K562 (cell line): ENCODE data around the gene ADAM19. TPM values are rescaled to one million over a fixed set of nuclear protein-coding genes. Genes with fewer than 3 reads are reported as not detected.

ENCODE experiments used
- ATAC-seq: fragments of 200-7000 bp; cut with Tn5 transposase; 3 replicates; pipeline ENCODE4 v1.9.1; 2020; ENCODE audit warnings: moderate library complexity
- BruUV-seq: library from RNA; stranded (reverse); fragments of 400-500 nt; replicated peaks from 2 replicates; lab custom pipeline; 2021; lab: Mats Ljungman, UMichigan
- CTCF ChIA-PET: fragments of 300-600 bp; formaldehyde crosslinking; extraction: SDS; loops from one replicate; lab custom pipeline; 2021; ENCODE audit warnings: low intra/inter-chr PET ratio; lab: Yijun Ruan, JAX
- POLR2A ChIA-PET: fragments of 300-600, 350-650 bp; sonication (Branson Sonifier 250); formaldehyde crosslinking; extraction: SDS; loops from one replicate; lab custom pipeline; 2021; ENCODE audit warnings: antibody characterized with exemption, inconsistent platforms; lab: Yijun Ruan, JAX
- DNase-seq, 4 experiments: peaks; one replicate each; pipeline versions ENCODE4 v3.0.0 to v3.0.0-alpha.2; 2011 to 2018; ENCODE audit warnings: low spot score in 3 of 4, mixed read lengths in 3 of 4; ENCODE audit errors: extremely low read depth in 1 of 4
- FAIRE-seq: peaks from 2 replicates; lab custom pipeline; 2011; peaks lifted over from hg19 to GRCh38; lab: Jason Lieb, UNC
- H2AFZ ChIP-seq: 2 replicates; pipeline ENCODE4 v1.6.0; 2011; ENCODE audit warnings: low read depth, low read length, control low read depth, inconsistent platforms
- H3K27ac ChIP-seq: fragments of 200-600 bp; 3 replicates; pipeline ENCODE4 v1.8.0; 2011; ENCODE audit warnings: low read depth, mild to moderate bottlenecking, control low read depth, inconsistent platforms, low read length, moderate library complexity, mixed read lengths; ENCODE audit errors: extremely low read depth
- H3K27me3 ChIP-seq, 2 experiments: fragments of 300-600 bp in 1 of 2; 2 replicates in 1 of 2; 3 replicates in 1 of 2; pipeline versions ENCODE4 v1.6.0 to v1.8.0; 2011; ENCODE audit warnings: inconsistent platforms in 2 of 2, low read length in 2 of 2, mild to moderate bottlenecking in 1 of 2, mixed read lengths in 1 of 2, moderate library complexity in 1 of 2; ENCODE audit not compliant: control insufficient read depth in 2 of 2, insufficient read depth in 2 of 2
- H3K36me3 ChIP-seq: fragments of 300-600 bp; 3 replicates; pipeline ENCODE4 v1.8.0; 2011; ENCODE audit warnings: mild to moderate bottlenecking, low read length, inconsistent platforms; ENCODE audit not compliant: control insufficient read depth, insufficient read depth
- H3K4me1 ChIP-seq, 2 experiments: fragments of 200-600 bp in 1 of 2; replicated peaks in 1 of 2; 2 replicates in 1 of 2; 3 replicates in 1 of 2; pipeline versions ENCODE4 v1.5.1 to v1.8.0; 2011; ENCODE audit warnings: inconsistent platforms in 2 of 2, low read length in 2 of 2, mild to moderate bottlenecking in 1 of 2, mixed read lengths in 1 of 2, moderate library complexity in 1 of 2; ENCODE audit not compliant: control insufficient read depth in 2 of 2, insufficient read depth in 2 of 2
- H3K4me2 ChIP-seq: 2 replicates; pipeline ENCODE4 v1.6.1; 2011; ENCODE audit warnings: low read length, control low read depth, inconsistent platforms, mixed read lengths; ENCODE audit not compliant: insufficient read depth
- H3K4me3 ChIP-seq: fragments of 200-600 bp; sonication (generic), shearing (Covaris generic); 2 replicates; pipeline ENCODE4 v1.5.1; 2016; ENCODE audit warnings: control low read depth, inconsistent platforms
- H3K79me2 ChIP-seq: fragments of 200-600 bp; 3 replicates; pipeline ENCODE4 v1.8.0; 2011; ENCODE audit warnings: low read length, inconsistent platforms; ENCODE audit not compliant: control insufficient read depth, insufficient read depth
- H3K9ac ChIP-seq, 2 experiments: 2 replicates each; pipeline versions ENCODE4 v1.6.0 to v1.6.1; 2011; ENCODE audit warnings: low read depth in 2 of 2, low read length in 2 of 2, control low read depth in 1 of 2, inconsistent platforms in 1 of 2, mild to moderate bottlenecking in 1 of 2, mixed read lengths in 1 of 2; ENCODE audit not compliant: insufficient read depth in 1 of 2
- H3K9me1 ChIP-seq: one replicate; pipeline ENCODE4 v1.6.0; 2011; ENCODE audit warnings: inconsistent platforms, mild to moderate bottlenecking, low read length, moderate library complexity; ENCODE audit not compliant: control insufficient read depth, insufficient read depth
- H3K9me3 ChIP-seq: replicated peaks from 2 replicates; pipeline ENCODE4 v1.5.1; 2011; ENCODE audit warnings: low read depth, low read length, inconsistent platforms; ENCODE audit not compliant: control insufficient read depth, insufficient read depth
- H4K20me1 ChIP-seq: replicated peaks from 2 replicates; pipeline ENCODE4 v1.6.1; 2011; ENCODE audit warnings: low read length, inconsistent platforms, mixed read lengths; ENCODE audit not compliant: control insufficient read depth, insufficient read depth
- RBM25 ChIP-seq: fragments of 200-400 bp; formaldehyde crosslinking; IDR thresholded peaks from 2 replicates; pipeline ENCODE4 v1.6.1; 2018; ENCODE audit warnings: low read length, low read depth, moderate library complexity; ENCODE audit not compliant: severe bottlenecking
- ZFP36 ChIP-seq: fragments of 150-350 bp; IDR thresholded peaks from 2 replicates; pipeline ENCODE4 v1.6.1; 2018; ENCODE audit warnings: low read length, low read depth; ENCODE audit not compliant: partially characterized antibody
- WGBS: fragments of 100-300 bp; shearing (Covaris generic); methylation state at CpG from one replicate; pipeline ENCODE4 v1.1.6; 2016; ENCODE audit warnings: low coverage, mixed read lengths; ENCODE audit not compliant: insufficient coverage; ENCODE audit errors: missing lambda C conversion rate; 5-methylcytosine and 5-hydroxymethylcytosine counted together
- in situ Hi-C: fragments of 300-500 bp; cut with MboI; formaldehyde crosslinking; loops from 4 replicates; pipeline ENCODE4 v1.15.0; 2018; ENCODE audit warnings: inconsistent platforms, mixed read lengths
- intact Hi-C: fragments of 100-400 bp; cut with micrococcal nuclease; formaldehyde crosslinking; loops from 2 replicates; pipeline ENCODE4 v1.14.2; 2022
- polyA plus RNA-seq, 8 experiments: library from polyadenylated mRNA; depleted of rRNA in 4 of 8; stranded (reverse) in 5 of 8; unstranded in 3 of 8; fragments of >200 nt; fragmentation: Nextera tagmentation in 2 of 8; fragmentation: Illumina TruSeq in 1 of 8; extraction: Ambion mirVana in 2 of 8; extraction: Trizol in 1 of 8; gene quantifications; 2 replicates each; pipeline versions ENCODE4 v1.2.1 to v1.2.3, GENCODE V29; 2011 to 2014; ENCODE audit warnings: inconsistent platforms in 1 of 8, missing spikeins in 1 of 8
- total RNA-seq, 7 experiments: library from RNA; depleted of rRNA in 6 of 7; stranded (reverse); fragments of >200 nt in 6 of 7; fragmentation: Illumina TruSeq in 2 of 7; extraction: Trizol in 2 of 7; gene quantifications; 2 replicates each; pipeline versions ENCODE4 v1.2.1 to v1.2.3, GENCODE V29; 2011 to 2021; ENCODE audit warnings: low replicate concordance in 1 of 7
- TF ChIP-seq, protein P1 (sequence below): fragments of 450-650 bp; IDR thresholded peaks from 2 replicates; pipeline ENCODE4 v1.6.1; 2016; ENCODE audit warnings: low read depth
- TF ChIP-seq, protein P2 (sequence below), 2 experiments: IDR thresholded peaks in 1 of 2; conservative IDR thresholded peaks in 1 of 2; 2 replicates each; pipeline ENCODE4 v1.6.1; 2016; ENCODE audit warnings: low read depth in 2 of 2, mild to moderate bottlenecking in 1 of 2, missing compliant biosample characterization in 1 of 2, missing genetic modification characterization in 1 of 2, moderate library complexity in 1 of 2

Gene ADAM19
- total and polyA plus RNA-seq, 9 of the 15 experiments (the other 6 are each of a cell fraction or from before 2014, with no cell fraction given), result 0.11 to 1.1 (median 0.43) TPM

DNA sequence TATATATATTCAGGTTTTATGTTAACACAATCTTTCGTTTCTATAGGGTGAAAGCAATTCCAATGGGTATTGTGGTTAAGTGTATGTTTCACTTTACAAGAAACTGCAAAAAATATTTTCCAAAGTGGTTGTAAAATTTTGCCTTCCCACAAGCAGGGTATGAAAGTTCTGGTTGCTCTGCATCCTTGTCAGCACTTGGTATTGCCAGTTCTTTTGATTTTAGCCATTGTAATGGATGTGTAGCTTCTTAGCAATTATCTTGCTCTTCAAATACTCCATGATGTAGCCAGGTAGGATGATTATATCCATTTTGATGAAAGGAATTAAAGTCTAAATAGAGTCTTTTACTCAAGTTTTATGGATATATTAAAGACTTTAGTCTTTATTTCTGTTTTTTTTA lies 9.1 kb upstream of the ADAM19 start:
- CTCF ChIA-PET, result no interaction called here
- Histone ChIP-seq H3K4me2 (no peak overlapping the region), H3K9ac (no peak overlapping the region)
- TF ChIP-seq RBM25 (peak; percentile 58), ZFP36 (peak; percentile 79)
- TF ChIP-seq, protein P1, sequence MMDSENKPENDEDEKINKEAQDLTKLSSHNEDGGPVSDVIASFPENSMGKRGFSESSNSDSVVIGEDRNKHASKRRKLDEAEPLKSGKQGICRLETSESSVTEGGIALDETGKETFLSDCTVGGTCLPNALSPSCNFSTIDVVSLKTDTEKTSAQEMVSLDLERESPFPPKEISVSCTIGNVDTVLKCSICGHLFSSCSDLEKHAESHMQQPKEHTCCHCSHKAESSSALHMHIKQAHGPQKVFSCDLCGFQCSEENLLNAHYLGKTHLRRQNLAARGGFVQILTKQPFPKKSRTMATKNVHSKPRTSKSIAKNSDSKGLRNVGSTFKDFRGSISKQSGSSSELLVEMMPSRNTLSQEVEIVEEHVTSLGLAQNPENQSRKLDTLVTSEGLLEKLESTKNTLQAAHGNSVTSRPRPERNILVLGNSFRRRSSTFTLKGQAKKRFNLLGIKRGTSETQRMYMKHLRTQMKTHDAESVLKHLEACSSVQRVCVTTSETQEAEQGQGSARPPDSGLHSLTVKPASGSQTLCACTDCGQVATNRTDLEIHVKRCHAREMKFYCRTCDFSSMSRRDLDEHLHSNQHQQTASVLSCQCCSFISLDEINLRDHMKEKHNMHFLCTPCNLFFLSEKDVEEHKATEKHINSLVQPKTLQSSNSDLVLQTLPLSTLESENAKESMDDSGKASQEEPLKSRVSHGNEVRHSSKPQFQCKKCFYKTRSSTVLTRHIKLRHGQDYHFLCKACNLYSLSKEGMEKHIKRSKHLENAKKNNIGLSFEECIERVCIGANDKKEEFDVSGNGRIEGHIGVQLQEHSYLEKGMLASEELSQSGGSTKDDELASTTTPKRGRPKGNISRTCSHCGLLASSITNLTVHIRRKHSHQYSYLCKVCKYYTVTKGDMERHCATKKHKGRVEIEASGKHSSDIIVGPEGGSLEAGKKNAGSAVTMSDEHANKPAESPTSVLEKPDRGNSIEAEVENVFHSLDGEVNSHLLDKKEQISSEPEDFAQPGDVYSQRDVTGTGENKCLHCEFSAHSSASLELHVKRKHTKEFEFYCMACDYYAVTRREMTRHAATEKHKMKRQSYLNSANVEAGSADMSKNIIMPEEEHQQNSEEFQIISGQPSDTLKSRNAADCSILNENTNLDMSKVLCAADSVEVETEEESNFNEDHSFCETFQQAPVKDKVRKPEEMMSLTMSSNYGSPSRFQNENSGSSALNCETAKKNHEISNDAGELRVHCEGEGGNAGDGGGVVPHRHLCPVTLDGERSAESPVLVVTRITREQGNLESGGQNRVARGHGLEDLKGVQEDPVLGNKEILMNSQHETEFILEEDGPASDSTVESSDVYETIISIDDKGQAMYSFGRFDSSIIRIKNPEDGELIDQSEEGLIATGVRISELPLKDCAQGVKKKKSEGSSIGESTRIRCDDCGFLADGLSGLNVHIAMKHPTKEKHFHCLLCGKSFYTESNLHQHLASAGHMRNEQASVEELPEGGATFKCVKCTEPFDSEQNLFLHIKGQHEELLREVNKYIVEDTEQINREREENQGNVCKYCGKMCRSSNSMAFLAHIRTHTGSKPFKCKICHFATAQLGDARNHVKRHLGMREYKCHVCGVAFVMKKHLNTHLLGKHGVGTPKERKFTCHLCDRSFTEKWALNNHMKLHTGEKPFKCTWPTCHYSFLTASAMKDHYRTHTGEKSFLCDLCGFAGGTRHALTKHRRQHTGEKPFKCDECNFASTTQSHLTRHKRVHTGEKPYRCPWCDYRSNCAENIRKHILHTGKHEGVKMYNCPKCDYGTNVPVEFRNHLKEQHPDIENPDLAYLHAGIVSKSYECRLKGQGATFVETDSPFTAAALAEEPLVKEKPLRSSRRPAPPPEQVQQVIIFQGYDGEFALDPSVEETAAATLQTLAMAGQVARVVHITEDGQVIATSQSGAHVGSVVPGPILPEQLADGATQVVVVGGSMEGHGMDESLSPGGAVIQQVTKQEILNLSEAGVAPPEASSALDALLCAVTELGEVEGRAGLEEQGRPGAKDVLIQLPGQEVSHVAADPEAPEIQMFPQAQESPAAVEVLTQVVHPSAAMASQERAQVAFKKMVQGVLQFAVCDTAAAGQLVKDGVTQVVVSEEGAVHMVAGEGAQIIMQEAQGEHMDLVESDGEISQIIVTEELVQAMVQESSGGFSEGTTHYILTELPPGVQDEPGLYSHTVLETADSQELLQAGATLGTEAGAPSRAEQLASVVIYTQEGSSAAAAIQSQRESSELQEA, result peak; percentile 44; the same call in 1 of the 2 replicates
- TF ChIP-seq, protein P2, sequence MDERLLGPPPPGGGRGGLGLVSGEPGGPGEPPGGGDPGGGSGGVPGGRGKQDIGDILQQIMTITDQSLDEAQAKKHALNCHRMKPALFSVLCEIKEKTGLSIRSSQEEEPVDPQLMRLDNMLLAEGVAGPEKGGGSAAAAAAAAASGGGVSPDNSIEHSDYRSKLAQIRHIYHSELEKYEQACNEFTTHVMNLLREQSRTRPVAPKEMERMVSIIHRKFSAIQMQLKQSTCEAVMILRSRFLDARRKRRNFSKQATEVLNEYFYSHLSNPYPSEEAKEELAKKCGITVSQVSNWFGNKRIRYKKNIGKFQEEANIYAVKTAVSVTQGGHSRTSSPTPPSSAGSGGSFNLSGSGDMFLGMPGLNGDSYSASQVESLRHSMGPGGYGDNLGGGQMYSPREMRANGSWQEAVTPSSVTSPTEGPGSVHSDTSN (CRISPR knock-in tag; IDR thresholded peaks at IDR 0.05; ENCODE audit: low read depth), result no peak
- TF ChIP-seq, protein P2 (tag; conservative IDR thresholded peaks at IDR 0.05; ENCODE audit: low read depth), result no peak
- TF ChIP-seq, all 486 proteins: peak for 3
- WGBS, result 7% methylated on average over 1 of the region's 1 CpG
- no peaks in the 10 kb centered on the region for H3K9me3 ChIP-seq
- no peak overlapping the region for H2AFZ ChIP-seq
- BruUV-seq, result no TSS peak
- POLR2A ChIA-PET, result interaction anchor here (1.1 kb wide), 1 partner anchor 11 kb away, joined by 3 read pairs; no protein-coding TSS in a partner anchor
- no peaks in the 10 kb centered on the region for H3K27me3 ChIP-seq
- H3K27ac ChIP-seq, result no peak overlapping the region
- H3K79me2 ChIP-seq, result no peaks in the 10 kb centered on the region
- intact Hi-C loops, result loop anchor here (5.0 kb wide), 1 partner anchor 133 kb away; no protein-coding TSS in a partner anchor
- no peaks in the 10 kb centered on the region for H4K20me1 ChIP-seq
- DNase-seq (no peak), FAIRE-seq (no peak), ATAC-seq (no peak)
- no peaks in the 10 kb centered on the region for H3K36me3 ChIP-seq
- no peaks in the 10 kb centered on the region for H3K9me1 ChIP-seq
- no peak overlapping the region for H3K4me3 ChIP-seq
- in situ Hi-C loops, result no loop called here
- no peaks in the 10 kb centered on the region for H3K4me1 ChIP-seq
